ENCODE data around the gene AKT3. TPM values are rescaled to one million over a fixed set of nuclear protein-coding genes. Genes with fewer than 3 reads are reported as not detected.

Gene AKT3
- total RNA-seq, 1 donor from 2014 or later, result 36.2 TPM

DNA sequence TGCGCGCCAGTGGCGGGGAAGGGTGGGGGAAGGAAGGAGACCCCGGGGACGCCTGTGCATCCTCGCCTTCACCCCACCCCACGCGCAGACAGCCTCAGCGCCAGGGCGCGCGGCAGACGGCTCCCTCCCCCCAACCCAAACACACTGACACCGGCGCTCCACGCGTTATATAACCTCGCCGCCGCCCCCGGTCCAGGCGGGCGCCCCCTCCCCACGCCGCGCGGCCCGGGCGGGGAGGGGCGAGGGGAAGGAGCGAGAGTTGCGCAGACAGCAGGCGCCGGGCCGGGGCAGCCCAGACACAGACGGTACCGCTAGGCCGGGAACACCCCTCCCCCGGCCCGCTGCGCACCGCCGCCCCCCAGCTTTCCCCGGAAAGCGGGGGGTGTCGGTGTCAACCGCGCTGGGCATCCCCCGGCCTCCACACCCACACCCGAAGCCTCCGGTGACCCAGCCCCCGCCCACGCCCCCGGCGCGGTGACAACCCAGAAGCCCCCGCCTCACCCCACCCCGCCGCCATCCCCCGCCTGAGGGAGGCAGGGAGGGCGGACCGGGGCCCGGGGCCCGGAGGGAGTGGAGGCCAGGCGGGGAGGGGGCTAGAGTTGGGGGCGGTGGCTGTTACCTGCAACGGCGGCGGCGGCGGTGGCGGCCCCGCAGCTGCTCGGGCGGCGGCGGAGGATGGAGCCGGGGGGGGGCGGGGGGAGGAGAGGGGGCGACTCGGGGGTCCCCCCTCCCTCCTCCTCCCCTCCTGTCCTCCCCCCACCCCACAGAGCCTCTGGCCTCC lies 432 bp downstream of the AKT3 start:
- H3K4me2 ChIP-seq, result peak overlapping the region; percentile 82
- Mint-ChIP-seq H3K9me3 (no peaks in the 10 kb centered on the region), H3K36me3 (no peaks in the 10 kb centered on the region), H3K27ac (peak overlapping the region; percentile 78), H3K4me3 (peak overlapping the region; percentile 100), H3K27me3 (ENCODE audit: insufficient read depth, low read depth) (no peaks in the 10 kb centered on the region), H3K4me1 (peaks cover 24% of the 10 kb centered on the region)
- peaks cover 35% of the 10 kb centered on the region for H3K79me2 ChIP-seq (ENCODE audit: low read depth)
- peak overlapping the region; percentile 56 for H3K27ac ChIP-seq
- H3K9ac ChIP-seq, result peak overlapping the region; percentile 48
- H3K36me3 ChIP-seq, result no peaks in the 10 kb centered on the region
- no peaks in the 10 kb centered on the region for H3K9me3 ChIP-seq (ENCODE audit: low read depth)
- TF ChIP-seq EZH2 (IDR thresholded peaks at IDR 0.05), result no peak
- TF ChIP-seq CTCF (IDR thresholded peaks at IDR 0.05), result no peak
- TF ChIP-seq EZH2phosphoT487 (IDR thresholded peaks at IDR 0.05), result no peak
- peak overlapping the region; percentile 74 for H2AFZ ChIP-seq (replicated peaks)
- peaks cover 5% of the 10 kb centered on the region for H4K20me1 ChIP-seq (ENCODE audit: low read depth)
- peaks cover 18% of the 10 kb centered on the region for H3K4me1 ChIP-seq
- DNase-seq (ENCODE audit: low spot score), result peak; percentile 75
- H3F3A ChIP-seq (ENCODE audit: low read depth), result peaks cover 40% of the 10 kb centered on the region
- peak overlapping the region; percentile 93 for H3K4me3 ChIP-seq
- peaks cover 16% of the 10 kb centered on the region for H3K27me3 ChIP-seq

DNA sequence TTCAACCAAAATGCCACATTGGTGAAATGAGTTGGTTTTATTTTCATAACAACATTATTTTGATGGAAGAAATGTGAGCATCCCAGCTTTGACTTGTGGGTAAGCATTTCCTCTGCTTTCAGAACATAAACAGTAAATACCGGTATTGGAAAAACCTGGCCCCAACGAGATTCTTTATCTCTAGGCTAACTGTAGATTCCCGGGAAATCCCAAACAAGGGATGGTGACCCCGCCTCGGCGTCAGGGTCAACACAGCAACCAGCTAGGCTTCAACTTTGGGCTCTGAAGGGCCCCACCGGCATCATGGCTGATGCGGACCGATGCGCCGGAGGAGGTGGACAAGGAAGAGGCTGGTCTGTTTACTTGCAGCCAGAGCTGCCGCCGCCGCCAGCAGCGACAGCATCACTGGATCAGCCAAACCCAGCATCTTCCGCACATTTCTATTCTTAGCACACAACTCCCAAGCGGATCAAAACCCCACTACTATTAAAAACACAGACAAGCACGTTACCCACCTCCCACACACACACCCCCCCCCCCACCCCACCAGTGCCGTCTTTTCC lies 1.1 kb downstream of the AKT3 start:
- Histone ChIP-seq H3K9me3 (ENCODE audit: low read depth) (no peaks in the 10 kb centered on the region), H2AFZ (replicated peaks) (peak overlapping the region; percentile 74), H3K4me1 (peaks cover 18% of the 10 kb centered on the region), H3K36me3 (no peaks in the 10 kb centered on the region), H3K27me3 (peaks cover 16% of the 10 kb centered on the region), H3K4me3 (peak overlapping the region; percentile 93), H3K27ac (peak overlapping the region; percentile 34), H3K79me2 (ENCODE audit: low read depth) (peaks cover 38% of the 10 kb centered on the region), H3K9ac (no peak overlapping the region), H4K20me1 (ENCODE audit: low read depth) (peaks cover 5% of the 10 kb centered on the region), H3K4me2 (peak overlapping the region; percentile 82), H3F3A (ENCODE audit: low read depth) (peaks cover 40% of the 10 kb centered on the region)
- H3K4me3 Mint-ChIP-seq, result peak overlapping the region; percentile 100
- H3K27ac Mint-ChIP-seq, result peak overlapping the region; percentile 78
- DNase-seq (ENCODE audit: low spot score), result peak; percentile 78
- H3K4me1 Mint-ChIP-seq, result peaks cover 24% of the 10 kb centered on the region
- H3K9me3 Mint-ChIP-seq, result no peaks in the 10 kb centered on the region
- H3K27me3 Mint-ChIP-seq (ENCODE audit: insufficient read depth, low read depth), result no peaks in the 10 kb centered on the region
- peaks cover 2% of the 10 kb centered on the region for H3K36me3 Mint-ChIP-seq
- TF ChIP-seq CTCF (IDR thresholded peaks at IDR 0.05), result no peak
- no peak for TF ChIP-seq EZH2 (IDR thresholded peaks at IDR 0.05)
- no peak for TF ChIP-seq EZH2phosphoT487 (IDR thresholded peaks at IDR 0.05)

- Histone ChIP-seq H3K4me2 (peak overlapping the region; percentile 82), H3K9me3 (ENCODE audit: low read depth) (no peaks in the 10 kb centered on the region), H3K36me3 (no peaks in the 10 kb centered on the region), H3K27me3 (peaks cover 16% of the 10 kb centered on the region), H3K79me2 (ENCODE audit: low read depth) (peaks cover 41% of the 10 kb centered on the region), H3K27ac (no peak overlapping the region), H4K20me1 (ENCODE audit: low read depth) (peaks cover 5% of the 10 kb centered on the region), H3K4me3 (peak overlapping the region; percentile 93), H3K9ac (no peak overlapping the region), H3K4me1 (peaks cover 18% of the 10 kb centered on the region), H2AFZ (replicated peaks) (peak overlapping the region; percentile 74), H3F3A (ENCODE audit: low read depth) (peaks cover 40% of the 10 kb centered on the region)
- peaks cover under 1% of the 10 kb centered on the region for H3K9me3 Mint-ChIP-seq
- DNase-seq (ENCODE audit: low spot score), result no peak
- H3K27ac Mint-ChIP-seq, result no peak overlapping the region
- H3K4me3 Mint-ChIP-seq, result peak overlapping the region; percentile 100
- H3K27me3 Mint-ChIP-seq (ENCODE audit: insufficient read depth, low read depth), result no peaks in the 10 kb centered on the region
- TF ChIP-seq CTCF (IDR thresholded peaks at IDR 0.05), result no peak
- no peak for TF ChIP-seq EZH2phosphoT487 (IDR thresholded peaks at IDR 0.05)
- no peak for TF ChIP-seq EZH2 (IDR thresholded peaks at IDR 0.05)
- peaks cover 24% of the 10 kb centered on the region for H3K4me1 Mint-ChIP-seq
- peaks cover 4% of the 10 kb centered on the region for H3K36me3 Mint-ChIP-seq
These were observed 1.7 kb downstream of the AKT3 start for GRCh38 chr1:243848165-243848857.

All from neural progenitor cell (in vitro differentiated cells).